Nucleus accumbens (tissue), 56 donors: ENCODE data around the gene PARL.
A peak's percentile ranks its signal among the peaks of the same experiment; 100 is the strongest.
"Not testable (repeated sequence)": the region's sequence is repeated elsewhere in the genome, so short reads cannot be mapped to it uniquely, and the experiment has no call there.

Experiments used
- DNase-seq, 56 donors: peaks; one replicate each; lab custom pipeline; 2025; lab: John Stamatoyannopoulos, UW

Gene PARL

GRCh38 chr3:183906234-183906921 is 21.7 kb upstream of the PARL start:
- DNase-seq = no peak

GRCh38 chr3:183904833-183905780 is 20.4 kb upstream of the PARL start:
- no peak for DNase-seq

GRCh38 chr3:183898028-183898431 is 13.3 kb upstream of the PARL start:
- no peak for DNase-seq

GRCh38 chr3:183897606-183898005 is 12.9 kb upstream of the PARL start:
- no peak for DNase-seq

GRCh38 chr3:183896610-183897009 is 11.9 kb upstream of the PARL start:
- DNase-seq = no peak

- no peak for DNase-seq
Measured at GRCh38 chr3:183896184-183896583, 11.5 kb upstream of the PARL start.

- DNase-seq = no peak
Measured at GRCh38 chr3:183895774-183896173, 11.1 kb upstream of the PARL start.

GRCh38 chr3:183895296-183895695 is 10.6 kb upstream of the PARL start:
- peak in 10 of 56 donors; percentile 3 to 24 (median 8) for DNase-seq

GRCh38 chr3:183892610-183893214 is 8.0 kb upstream of the PARL start:
- no peak for DNase-seq

GRCh38 chr3:183885766-183886165 is 1.1 kb upstream of the PARL start:
- no peak for DNase-seq

GRCh38 chr3:183884097-183884426 is 618 bp downstream of the PARL start:
- no peak for DNase-seq

GRCh38 chr3:183883291-183884096 is 1.2 kb downstream of the PARL start:
- DNase-seq = no peak

GRCh38 chr3:183880121-183880520 is 4.6 kb downstream of the PARL start:
- no peak for DNase-seq

GRCh38 chr3:183879243-183879642 is 5.4 kb downstream of the PARL start:
- DNase-seq = no peak

GRCh38 chr3:183878071-183878470 is 6.6 kb downstream of the PARL start:
- peak in 2 of 56 donors; percentile 3 to 4 for DNase-seq

- not testable (repeated sequence) for DNase-seq
Measured at GRCh38 chr3:183877227-183877626, 7.5 kb downstream of the PARL start.

GRCh38 chr3:183875411-183875810 is 9.3 kb downstream of the PARL start:
- no peak for DNase-seq

GRCh38 chr3:183873914-183874313 is 10.8 kb downstream of the PARL start:
- no peak for DNase-seq

- DNase-seq = no peak
Measured at GRCh38 chr3:183871541-183871940, 13.1 kb downstream of the PARL start.

GRCh38 chr3:183870563-183870962 is 14.1 kb downstream of the PARL start:
- DNase-seq = no peak

- DNase-seq = no peak
Measured at GRCh38 chr3:183868796-183869195, 15.9 kb downstream of the PARL start.
